A673 (cell line): ENCODE measurements around the gene COQ6. TPM values are rescaled to one million over a fixed set of nuclear protein-coding genes. Genes with fewer than 3 reads are reported as not detected.
"Not testable (repeated sequence)": the region's sequence is repeated elsewhere in the genome, so short reads cannot be mapped to it uniquely, and the experiment has no call there.

Source experiments
- BruUV-seq: library from RNA; stranded (reverse); fragments of 400-500 nt; replicated peaks from 2 replicates; lab custom pipeline; 2021; lab: Mats Ljungman, UMichigan
- CTCF ChIA-PET: fragments of 300-600 bp; sonication (Branson Sonifier 250); formaldehyde crosslinking; loops from one replicate; lab custom pipeline; 2022; ENCODE audit warnings: antibody characterized with exemption; lab: Charles Lee
- POLR2A ChIA-PET: fragments of 300-600 bp; sonication (Branson Sonifier 250); formaldehyde crosslinking; loops from one replicate; lab custom pipeline; 2022; ENCODE audit warnings: antibody characterized with exemption; ENCODE audit not compliant: low non-redundant PET; lab: Charles Lee
- DNase-seq: peaks from one replicate; pipeline ENCODE4 v3.0.0-alpha.2; 2015; ENCODE audit warnings: low spot score
- H3K27ac ChIP-seq: fragments of 200-600 bp; sonication (generic); 2 replicates; pipeline ENCODE4 v1.5.1; 2016; ENCODE audit warnings: mixed run types, low read depth, mild to moderate bottlenecking, mixed read lengths, antibody characterized with exemption, low read length; ENCODE audit not compliant: poor library complexity, severe bottlenecking
- H3K27me3 ChIP-seq: fragments of 200-600 bp; sonication (generic); replicated peaks from 2 replicates; pipeline ENCODE4 v1.6.1; 2017; ENCODE audit warnings: mixed run types, low read depth, mild to moderate bottlenecking, mixed read lengths, antibody characterized with exemption, low read length; ENCODE audit not compliant: insufficient read depth, poor library complexity
- H3K36me3 ChIP-seq: fragments of 200-600 bp; sonication (generic); 2 replicates; pipeline ENCODE4 v1.6.1; 2016; ENCODE audit warnings: mixed run types, mild to moderate bottlenecking, mixed read lengths, antibody characterized with exemption, low read length; ENCODE audit not compliant: insufficient read depth, poor library complexity, severe bottlenecking
- H3K4me1 ChIP-seq: fragments of 200-600 bp; sonication (generic); 2 replicates; pipeline ENCODE4 v1.6.1; 2017; ENCODE audit warnings: mixed run types, mild to moderate bottlenecking, mixed read lengths, antibody characterized with exemption, low read length; ENCODE audit not compliant: insufficient read depth, poor library complexity, severe bottlenecking
- H3K4me3 ChIP-seq: fragments of 200-600 bp; sonication (generic); 2 replicates; pipeline ENCODE4 v1.5.1; 2016; ENCODE audit warnings: low read depth, mixed run types, mild to moderate bottlenecking, mixed read lengths, low read length; ENCODE audit not compliant: poor library complexity, severe bottlenecking
- H3K9me3 ChIP-seq: fragments of 200-600 bp; sonication (generic); 2 replicates; pipeline ENCODE4 v1.6.1; 2016; ENCODE audit warnings: mixed run types, low read depth, mild to moderate bottlenecking, mixed read lengths, antibody characterized with exemption, low read length; ENCODE audit not compliant: poor library complexity, severe bottlenecking
- CTCF ChIP-seq: fragments of 300-800, 200-600 bp; sonication (generic); conservative IDR thresholded peaks from 2 replicates; pipeline ENCODE4 v1.5.1; 2017; ENCODE audit warnings: low read depth, mild to moderate bottlenecking, antibody characterized with exemption, low read length, moderate library complexity, mixed read lengths
- EZH2 ChIP-seq: fragments of 200-600 bp; sonication (generic); IDR thresholded peaks from 2 replicates; pipeline ENCODE4 v1.6.1; 2017; ENCODE audit warnings: borderline replicate concordance, low read depth, mild to moderate bottlenecking, mixed read lengths, antibody characterized with exemption, low read length; ENCODE audit not compliant: poor library complexity, severe bottlenecking
- intact Hi-C: fragments of 100-400 bp; cut with micrococcal nuclease; formaldehyde crosslinking; loops from one replicate; pipeline ENCODE4 v1.10.0; 2022; ENCODE audit not compliant: unreplicated experiment
- total RNA-seq: library from RNA; stranded (reverse); gene quantifications from 2 replicates; pipeline ENCODE4 v1.2.3, GENCODE V29; 2021

COQ6 gene
- total RNA-seq, 1 experiment from 2014 or later: 23.7 TPM

GRCh38 chr14:73913256-73913655 is 36.8 kb upstream of the COQ6 start:
- intact Hi-C loops: no loop called here
- no peak for DNase-seq
- no peaks in the 10 kb centered on the region for H3K27me3 ChIP-seq
- H3K36me3 ChIP-seq: peaks cover 46% of the 10 kb centered on the region
- ChIA-PET POLR2A (no interaction called here), CTCF (no interaction called here)
- no peaks in the 10 kb centered on the region for H3K4me1 ChIP-seq
- H3K9me3 ChIP-seq: no peaks in the 10 kb centered on the region
- TF ChIP-seq EZH2 (no peak), CTCF (no peak)
- no TSS peak for BruUV-seq
- H3K4me3 ChIP-seq: no peak overlapping the region
- H3K27ac ChIP-seq: no peak overlapping the region

GRCh38 chr14:73916324-73916723 is 33.8 kb upstream of the COQ6 start:
- no TSS peak for BruUV-seq
- Histone ChIP-seq H3K27me3 (no peaks in the 10 kb centered on the region), H3K9me3 (no peaks in the 10 kb centered on the region), H3K27ac (no peak overlapping the region), H3K4me3 (no peak overlapping the region), H3K36me3 (peaks cover 39% of the 10 kb centered on the region), H3K4me1 (no peaks in the 10 kb centered on the region)
- intact Hi-C loops: no loop called here
- TF ChIP-seq EZH2 (no peak), CTCF (no peak)
- no peak for DNase-seq
- POLR2A ChIA-PET: no interaction called here
- CTCF ChIA-PET: no interaction called here

GRCh38 chr14:73919457-73919856 is 30.6 kb upstream of the COQ6 start:
- CTCF ChIA-PET, H3K9me3 ChIP-seq, intact Hi-C loops, H3K27ac ChIP-seq, POLR2A ChIA-PET, H3K4me1 ChIP-seq, H3K4me3 ChIP-seq, H3K27me3 ChIP-seq, DNase-seq, BruUV-seq: not testable (repeated sequence)
- peaks cover 55% of the 10 kb centered on the region for H3K36me3 ChIP-seq

GRCh38 chr14:73924337-73924736 is 25.8 kb upstream of the COQ6 start:
- Histone ChIP-seq H3K9me3 (no peaks in the 10 kb centered on the region), H3K27ac (no peak overlapping the region), H3K4me3 (no peak overlapping the region), H3K36me3 (peaks cover 76% of the 10 kb centered on the region), H3K27me3 (no peaks in the 10 kb centered on the region), H3K4me1 (no peaks in the 10 kb centered on the region)
- no peak for DNase-seq
- intact Hi-C loops: no loop called here
- POLR2A ChIA-PET: no interaction called here
- CTCF ChIA-PET: no interaction called here
- TF ChIP-seq EZH2: no peak
- TF ChIP-seq CTCF: no peak
- BruUV-seq: no TSS peak
